HFFc6 (cell line): ENCODE measurements around the gene MAEA. TPM values are rescaled to one million over a fixed set of nuclear protein-coding genes. Genes with fewer than 3 reads are reported as not detected.

Source experiments
- DNase-seq: peaks from one replicate; pipeline ENCODE4 v3.0.0-alpha.2; 2018
- H3K27ac Mint-ChIP-seq: 2 replicates; pipeline ENCODE4 v1.8.0; 2020; ENCODE audit warnings: mild to moderate bottlenecking, mixed read lengths
- H3K27me3 Mint-ChIP-seq: 2 replicates; pipeline ENCODE4 v1.8.0; 2021; ENCODE audit warnings: mild to moderate bottlenecking, moderate library complexity, mixed read lengths; ENCODE audit not compliant: insufficient read depth
- H3K36me3 Mint-ChIP-seq: 2 replicates; pipeline ENCODE4 v1.8.0; 2021; ENCODE audit warnings: low read depth, mixed read lengths
- H3K4me1 Mint-ChIP-seq: 2 replicates; pipeline ENCODE4 v1.8.0; 2020; ENCODE audit warnings: low read depth, mixed read lengths
- H3K4me3 Mint-ChIP-seq: 2 replicates; pipeline ENCODE4 v1.8.0; 2020; ENCODE audit warnings: mild to moderate bottlenecking, moderate library complexity, mixed read lengths
- H3K9me3 Mint-ChIP-seq: 2 replicates; pipeline ENCODE4 v1.8.0; 2020; ENCODE audit warnings: mild to moderate bottlenecking, mixed read lengths
- CTCF ChIP-seq: fragments of 200-600 bp; sonication (generic); IDR thresholded peaks from 2 replicates; pipeline ENCODE4 v1.5.0; 2021; ENCODE audit warnings: antibody characterized with exemption, mild to moderate bottlenecking
- total RNA-seq, 6 experiments: library from RNA; stranded (reverse); fragmentation: NEBNext Ultra II Directional; extraction: Animal tissue kit (Norgen Biotek cat#: 25700); gene quantifications; 2 replicates in 1 of 6; 3 replicates in 5 of 6; pipeline ENCODE4 v1.2.3, GENCODE V29; 2021

MAEA gene
- total RNA-seq, 6 experiments from 2014 or later: 56.0 to 65.4 (median 60.6) TPM

GRCh38 chr4:1297023-1297395 lies 7.3 kb downstream of the MAEA start:
- Mint-ChIP-seq H3K27me3 (peaks cover 2% of the 10 kb centered on the region; the same call in 1 of the 2 replicates), H3K36me3 (peaks cover 20% of the 10 kb centered on the region), H3K27ac (peak overlapping the region; percentile 38; the same call in 1 of the 2 replicates), H3K4me1 (peaks cover 35% of the 10 kb centered on the region), H3K9me3 (no peaks in the 10 kb centered on the region), H3K4me3 (no peak overlapping the region)
- DNase-seq: no peak
- no peak for TF ChIP-seq CTCF

- peaks cover 31% of the 10 kb centered on the region for H3K4me1 Mint-ChIP-seq
- H3K27me3 Mint-ChIP-seq: peaks cover 2% of the 10 kb centered on the region; the same call in 1 of the 2 replicates
- TF ChIP-seq CTCF: no peak
- H3K36me3 Mint-ChIP-seq: peaks cover 20% of the 10 kb centered on the region
- H3K9me3 Mint-ChIP-seq: no peaks in the 10 kb centered on the region
- no peak overlapping the region for H3K4me3 Mint-ChIP-seq
- H3K27ac Mint-ChIP-seq: no peak overlapping the region
- no peak for DNase-seq
Observed at GRCh38 chr4:1297456-1298325, 8.0 kb downstream of the MAEA start.

GRCh38 chr4:1298461-1298860 lies 8.8 kb downstream of the MAEA start:
- H3K27me3 Mint-ChIP-seq: peaks cover 2% of the 10 kb centered on the region; the same call in 1 of the 2 replicates
- no peaks in the 10 kb centered on the region for H3K9me3 Mint-ChIP-seq
- peaks cover 29% of the 10 kb centered on the region for H3K4me1 Mint-ChIP-seq
- no peak for TF ChIP-seq CTCF
- no peak overlapping the region for H3K4me3 Mint-ChIP-seq
- no peak for DNase-seq
- peaks cover 20% of the 10 kb centered on the region for H3K36me3 Mint-ChIP-seq
- no peak overlapping the region for H3K27ac Mint-ChIP-seq

- Mint-ChIP-seq H3K4me1 (peaks cover 23% of the 10 kb centered on the region), H3K27me3 (peaks cover 2% of the 10 kb centered on the region; the same call in 1 of the 2 replicates), H3K4me3 (no peak overlapping the region), H3K27ac (no peak overlapping the region), H3K36me3 (peaks cover 20% of the 10 kb centered on the region), H3K9me3 (no peaks in the 10 kb centered on the region)
- DNase-seq: no peak
- no peak for TF ChIP-seq CTCF
Observed at GRCh38 chr4:1299301-1299860, 9.7 kb downstream of the MAEA start.

- no peak overlapping the region for H3K4me3 Mint-ChIP-seq
- peaks cover 2% of the 10 kb centered on the region; the same call in 1 of the 2 replicates for H3K27me3 Mint-ChIP-seq
- H3K36me3 Mint-ChIP-seq: peaks cover 29% of the 10 kb centered on the region
- TF ChIP-seq CTCF: no peak
- peaks cover 17% of the 10 kb centered on the region for H3K4me1 Mint-ChIP-seq
- DNase-seq: peak; percentile 47
- no peaks in the 10 kb centered on the region for H3K9me3 Mint-ChIP-seq
- peak overlapping the region; percentile 62 for H3K27ac Mint-ChIP-seq
Observed at GRCh38 chr4:1300466-1301455, 11.1 kb downstream of the MAEA start.
